ENCODE results near the gene COL18A1. TPM values are rescaled to one million over a fixed set of nuclear protein-coding genes. Genes with fewer than 3 reads are reported as not detected.

COL18A1 gene
- total RNA-seq (2022; extraction: Qiagen RNA extraction; ENCODE audit: low read depth): 123 to 173 TPM (median 137 TPM) in 5 replicates

DNA sequence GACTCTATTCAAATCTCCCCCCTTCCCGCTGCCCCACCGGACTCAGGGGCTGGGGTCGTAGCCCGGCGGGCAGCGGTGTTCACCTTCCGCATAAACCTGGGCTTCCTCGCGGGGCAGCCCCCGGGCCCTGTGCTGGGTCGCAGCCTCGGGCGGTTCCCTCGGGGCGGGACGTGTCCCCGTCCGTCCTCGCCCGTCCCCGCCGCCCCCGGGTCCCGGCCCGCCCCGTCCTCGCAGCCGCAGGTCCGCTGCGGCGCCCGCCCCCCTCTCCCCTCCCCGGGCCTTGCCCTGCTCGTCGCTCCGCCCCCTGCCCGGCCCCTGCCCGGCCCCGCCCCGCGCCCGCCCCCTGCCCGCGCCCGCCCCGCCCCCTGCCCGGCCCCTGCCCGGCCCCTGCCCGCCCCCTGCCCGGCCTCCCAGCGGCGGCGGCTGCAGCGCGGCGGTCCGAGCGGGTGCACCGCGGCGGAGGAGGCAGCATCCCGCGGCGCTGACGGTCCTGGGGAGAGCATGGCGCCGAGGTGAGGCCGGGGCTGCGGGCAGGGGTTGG lies at the start of gene COL18A1:
Gene COL18A1, plus strand, starts transcription at position 436 of the 541 bp plus-strand sequence. Its CDS starts 66 bp downstream, at position 502.

DNA sequence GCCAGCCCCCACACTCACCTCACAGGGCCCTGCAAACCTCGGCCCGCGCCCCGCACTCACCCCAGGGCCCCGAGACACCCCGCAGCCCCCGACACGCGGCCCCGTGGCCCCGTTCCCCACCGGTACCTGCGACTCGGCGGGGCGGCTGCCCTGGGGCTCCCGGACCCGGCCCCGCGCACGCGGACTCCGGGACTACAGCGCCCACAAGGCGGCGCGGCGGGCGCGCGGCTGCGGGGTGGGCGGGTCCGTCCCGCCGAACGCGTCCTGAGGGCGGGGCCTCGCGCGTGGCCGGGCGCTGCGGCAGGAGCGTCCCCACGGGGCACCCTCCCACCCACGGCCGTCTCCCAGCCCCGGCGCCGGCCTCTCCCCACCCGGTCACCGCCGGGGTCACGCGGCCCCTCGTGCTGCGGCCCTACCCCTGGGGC lies 137.3 kb downstream of the COL18A1 start, which contains the start of gene SLC19A1:
Gene SLC19A1, minus strand, starts transcription at position 199 of the 425 bp plus-strand sequence. CDS start 4,481 bp downstream, outside the sequence.

Other genes starting within 250 kb of the COL18A1 start
- 18.0 to 24.3 TPM (median 21.0 TPM) in 5 replicates for gene POFUT2, start 117.3 kb upstream of the COL18A1 start, total RNA-seq (2022; extraction: Qiagen RNA extraction; ENCODE audit: low read depth)
- 15.0 to 23.9 TPM (median 21.3 TPM) in 5 replicates for gene SLC19A1, start 137.3 kb downstream of the COL18A1 start, total RNA-seq (2022; extraction: Qiagen RNA extraction; ENCODE audit: low read depth)
- 0.89 to 1.5 TPM (median 1.1 TPM) in 5 replicates for gene PCBP3, start 238.6 kb downstream of the COL18A1 start, total RNA-seq (2022; extraction: Qiagen RNA extraction; ENCODE audit: low read depth)

All from A549 treated with RU486 at 1 μM for 4 hours (cell line).